ENCODE measurements around the gene CTDSPL. TPM values are rescaled to one million over a fixed set of nuclear protein-coding genes. Genes with fewer than 3 reads are reported as not detected.

CTDSPL gene
- total RNA-seq, 1 donor from 2014 or later, result 107 TPM

DNA sequence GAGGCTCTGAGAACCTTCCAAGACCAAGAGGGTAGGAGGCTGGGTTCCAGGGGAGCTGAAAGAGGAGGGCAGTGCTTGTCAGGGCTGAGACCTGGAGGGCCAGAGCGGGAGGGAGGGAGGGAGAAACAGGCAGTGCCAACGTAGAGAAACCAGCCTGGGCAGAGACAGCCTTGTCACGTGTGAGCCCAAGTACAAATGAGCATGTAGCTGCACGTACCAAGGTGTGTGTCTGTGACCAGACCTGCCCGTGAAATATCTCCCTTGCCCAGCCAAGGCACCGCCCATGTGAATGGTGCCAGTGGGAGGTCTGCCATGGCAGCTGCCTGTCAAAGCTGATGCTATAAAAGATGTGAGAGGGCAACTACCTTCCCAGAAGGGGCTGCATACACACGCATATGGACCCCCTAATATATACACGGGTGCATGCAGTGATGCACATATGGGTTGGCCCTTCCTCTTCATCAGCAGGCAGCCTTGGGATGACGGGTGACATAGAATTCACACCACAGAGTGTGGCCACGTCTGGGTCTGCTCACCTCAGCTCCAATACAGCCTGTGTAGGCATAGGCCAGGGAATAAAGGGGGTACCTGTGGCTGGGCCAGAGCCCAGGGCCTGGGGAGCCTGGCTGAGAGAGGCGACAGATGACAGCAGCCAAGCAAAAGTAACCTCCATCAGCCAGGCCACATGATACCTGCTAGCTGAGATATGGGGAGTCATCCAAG is 7.8 kb upstream of the CTDSPL start:
- DNase-seq, result no peak

DNA sequence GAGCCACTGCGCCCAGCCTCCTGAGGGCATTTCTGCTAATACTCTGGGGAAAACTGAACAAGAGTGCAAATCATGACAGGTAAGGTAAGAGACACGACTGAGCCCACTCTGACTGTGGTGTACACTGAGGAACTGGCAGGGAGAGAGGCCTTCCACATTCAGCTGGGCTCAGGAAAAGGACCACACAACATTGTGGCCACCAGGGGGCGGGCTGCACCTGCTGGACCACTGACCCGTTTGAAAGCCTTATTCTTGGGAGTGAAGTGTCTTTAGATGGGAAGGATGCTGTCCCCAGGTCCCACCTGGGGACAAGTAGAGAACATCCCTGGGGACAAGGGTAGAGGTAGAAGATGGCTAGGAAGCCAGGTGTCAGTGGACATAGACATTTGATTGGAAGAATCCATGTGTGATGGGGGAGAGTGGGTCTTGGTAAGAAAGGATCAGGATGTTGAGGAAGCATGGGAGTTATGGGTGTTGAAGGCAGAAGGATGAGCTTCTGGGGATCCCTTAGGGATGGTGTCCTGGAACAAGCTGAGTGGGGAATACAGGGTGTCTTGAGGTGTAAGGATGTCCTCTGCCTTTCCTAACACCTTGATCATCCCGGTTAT is 6.2 kb upstream of the CTDSPL start:
- DNase-seq, result peak; percentile 88

DNA sequence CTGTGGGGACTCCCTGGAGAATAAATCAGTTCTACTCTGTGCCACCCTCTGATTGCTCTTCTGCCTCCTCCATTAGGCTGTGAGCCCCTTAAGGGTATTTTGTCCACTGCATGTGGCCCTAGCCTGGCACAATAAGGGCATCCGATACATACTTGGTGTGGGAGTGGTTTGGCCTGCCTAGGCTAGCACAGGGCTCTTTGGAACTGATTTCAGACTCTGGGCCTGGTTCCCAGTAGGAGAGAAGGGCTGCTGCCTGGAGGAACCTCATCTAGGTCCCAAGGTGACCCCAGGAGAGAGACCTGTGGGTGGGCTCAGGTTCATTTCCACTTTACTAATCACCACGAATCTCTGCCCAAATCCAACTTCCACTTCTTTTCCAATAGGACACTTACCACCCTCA is 5.3 kb upstream of the CTDSPL start:
- DNase-seq, result no peak

DNA sequence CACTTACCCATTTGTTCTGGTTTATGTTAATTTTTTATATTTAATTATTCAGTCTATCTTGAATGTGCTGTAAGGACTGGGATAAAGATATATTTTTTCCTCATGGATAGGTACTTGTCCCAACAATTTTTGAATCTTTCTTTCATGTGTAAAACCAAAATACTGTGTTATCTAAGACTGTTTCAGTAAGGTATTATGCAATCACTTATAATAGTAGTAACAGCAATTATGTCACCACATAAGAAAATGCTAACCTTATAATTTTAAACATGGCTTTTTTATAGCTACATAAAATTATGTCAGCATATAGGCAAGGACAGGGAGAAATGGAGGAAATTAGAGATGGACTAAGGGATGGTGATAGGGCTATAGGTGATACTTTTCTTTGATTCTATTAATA is 2.9 kb upstream of the CTDSPL start:
- no peak for DNase-seq

DNA sequence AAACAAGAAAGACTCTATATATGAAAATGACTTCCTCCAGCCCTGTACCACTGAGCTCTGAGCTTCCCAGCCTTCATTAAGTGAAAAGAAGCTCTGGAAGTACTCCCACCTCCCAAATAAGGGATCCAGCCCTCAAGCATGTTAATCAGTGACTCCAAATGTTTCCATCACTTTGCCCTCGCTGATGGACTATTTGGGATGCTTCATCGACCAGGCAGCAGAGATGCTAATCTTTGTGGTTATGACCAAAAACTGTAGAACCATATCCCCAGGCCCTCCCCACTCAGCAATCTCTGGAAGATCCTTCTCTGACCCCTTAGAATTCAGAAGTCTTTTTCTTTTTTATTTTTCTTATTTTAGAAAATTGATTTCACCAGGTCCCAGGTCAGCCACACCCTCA is 2.3 kb upstream of the CTDSPL start:
- DNase-seq, result no peak

DNA sequence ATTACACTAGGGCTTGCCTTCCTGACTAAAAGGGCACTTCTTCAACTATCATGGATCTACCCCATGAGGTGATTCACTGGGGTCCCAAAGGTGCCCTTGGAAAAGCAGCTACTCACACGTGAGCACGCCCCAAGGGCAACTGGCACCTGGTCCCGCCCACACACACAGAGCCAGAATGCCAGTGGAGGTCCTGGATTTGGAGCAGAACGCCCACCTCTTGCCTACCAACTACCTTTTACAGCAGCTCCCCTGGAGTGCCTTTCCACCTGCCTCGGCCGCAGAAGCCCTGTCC is 1.8 kb upstream of the CTDSPL start:
- DNase-seq, result no peak

DNA sequence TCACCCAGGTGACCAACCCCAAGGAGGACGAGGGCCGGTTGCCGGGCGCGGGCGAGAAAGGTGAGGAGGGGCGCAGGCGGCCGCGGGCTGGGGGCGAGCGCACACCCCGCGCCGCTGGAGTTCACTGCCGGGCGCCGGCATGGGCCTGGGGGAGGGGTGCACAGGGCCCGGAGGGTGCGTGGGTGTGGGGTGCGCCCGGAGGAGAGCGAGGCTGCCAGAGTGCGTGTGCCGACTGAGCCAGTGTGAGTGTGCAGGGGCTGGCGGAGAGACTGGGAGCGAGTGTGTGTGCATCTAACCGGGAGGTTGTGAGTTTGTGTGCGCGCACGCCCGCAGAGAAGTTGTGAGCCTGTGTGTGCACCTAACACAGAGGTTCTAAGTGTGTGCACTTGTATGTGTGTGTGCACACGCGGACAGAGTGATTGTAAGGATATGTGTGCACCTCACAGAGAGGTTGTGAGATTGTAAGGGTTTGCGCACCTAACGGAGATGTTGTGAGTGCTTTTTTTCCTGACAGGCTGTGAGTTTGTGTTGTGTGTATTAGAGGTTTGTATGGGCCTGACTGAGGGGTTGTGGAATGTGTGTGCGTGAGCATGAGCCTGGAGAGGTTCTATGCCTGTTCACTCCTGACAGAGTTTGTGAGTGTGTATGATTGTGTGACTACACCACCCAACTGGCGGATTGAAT is 681 bp downstream of the CTDSPL start:
- peak; percentile 46 for DNase-seq

DNA sequence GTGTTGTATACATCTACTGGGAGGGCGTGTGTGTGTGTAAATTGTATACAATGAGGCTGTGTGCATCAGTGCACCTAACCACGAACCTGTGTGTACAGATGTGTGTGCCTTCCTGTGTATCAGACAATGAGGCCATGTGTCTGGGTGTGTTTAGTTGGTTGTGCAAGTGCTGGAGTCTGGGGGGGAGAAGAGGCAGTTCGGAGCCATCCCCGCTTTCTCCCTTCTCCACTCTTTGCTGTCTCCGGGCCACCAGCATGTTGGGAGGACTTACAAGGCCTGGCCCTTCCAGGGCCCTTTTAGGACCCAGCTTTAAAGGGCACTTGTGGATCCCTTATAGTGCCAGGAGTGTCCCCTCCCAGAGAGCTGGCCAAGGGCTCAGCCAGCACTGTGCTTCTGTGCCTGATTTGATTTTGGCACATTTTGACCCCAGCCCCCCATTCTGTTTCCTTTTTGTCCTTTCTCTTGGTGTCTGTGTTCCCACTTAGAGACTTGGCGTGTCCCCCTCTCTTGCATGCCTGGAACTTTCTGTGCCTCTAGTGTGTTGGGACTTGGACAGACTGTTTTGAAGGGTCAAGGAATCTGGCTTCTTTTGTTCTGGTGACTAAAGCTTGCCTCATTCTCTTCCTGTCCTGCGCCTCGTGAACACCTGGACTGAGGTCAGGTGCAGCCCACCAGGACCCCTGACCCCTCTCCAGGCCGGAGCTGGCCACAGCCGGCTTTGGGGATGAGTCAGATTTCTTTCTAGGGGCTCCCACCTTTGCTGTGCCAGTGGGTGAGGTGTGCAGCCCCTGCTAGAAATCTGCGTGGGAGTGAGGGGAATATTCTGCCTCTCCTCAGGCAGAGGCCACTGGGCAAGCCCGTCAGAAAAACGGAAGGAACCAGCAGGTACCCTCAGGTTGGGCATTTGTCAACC is 1.5 kb downstream of the CTDSPL start:
- peak; percentile 46 for DNase-seq

DNA sequence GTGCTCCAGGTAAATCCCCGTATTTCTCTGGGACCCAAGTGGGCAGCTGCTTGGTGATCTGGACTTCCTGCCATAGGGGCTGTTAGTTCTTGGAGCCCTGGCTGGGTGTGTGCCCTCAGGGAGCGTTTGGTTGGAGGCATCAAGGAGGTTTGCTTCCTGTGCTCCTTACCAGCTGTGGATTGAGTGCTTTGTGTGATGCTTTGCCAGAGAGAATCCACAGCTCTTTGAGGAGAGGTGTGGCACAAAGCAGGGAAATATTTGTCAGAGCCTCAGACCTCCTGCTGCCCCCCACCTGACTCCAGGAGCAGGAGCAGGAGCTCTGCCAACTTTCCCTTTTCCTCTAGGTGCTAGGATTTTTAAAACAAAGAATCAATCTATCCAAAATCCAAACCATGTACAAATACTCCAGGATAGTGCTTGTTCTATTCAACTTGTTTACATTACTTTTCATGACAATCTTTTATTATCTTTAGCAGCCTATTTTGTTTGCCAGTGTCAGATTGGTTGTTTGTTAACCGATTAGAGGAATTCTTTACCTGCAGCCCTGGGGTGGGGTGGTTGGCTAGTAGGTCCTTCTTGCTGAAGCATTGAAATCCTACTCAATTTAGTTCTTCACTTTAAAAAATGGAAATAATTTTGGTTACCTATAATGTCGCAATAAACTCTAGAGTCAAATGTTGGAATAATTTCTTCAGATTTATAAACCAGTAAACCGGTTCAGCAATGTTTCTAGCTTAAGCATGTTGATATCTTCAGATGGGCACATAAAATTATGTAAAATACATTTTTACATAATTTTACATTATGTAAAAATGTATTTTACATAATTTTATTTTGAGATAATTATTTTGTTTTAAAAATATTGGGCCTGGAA is 2.5 kb downstream of the CTDSPL start:
- peak; percentile 13 for DNase-seq

DNA sequence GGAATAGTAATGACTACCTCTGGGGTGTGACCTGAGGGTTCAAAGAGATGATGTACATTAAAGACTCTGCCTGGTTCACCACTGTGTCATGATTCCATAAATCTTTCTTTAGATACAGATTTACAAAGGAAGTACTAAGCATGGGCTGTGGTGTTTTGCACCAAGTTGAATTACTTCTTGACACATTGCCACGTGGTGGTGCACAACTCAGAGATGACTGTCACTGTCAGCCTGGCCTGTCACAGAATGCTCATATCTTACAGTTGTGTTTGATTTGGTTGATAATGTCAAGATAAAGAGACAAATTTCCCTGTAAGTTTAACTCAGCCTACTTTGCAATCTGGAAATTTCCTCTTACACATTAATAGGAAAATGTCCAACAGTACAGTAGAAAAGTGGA is 3.2 kb downstream of the CTDSPL start:
- DNase-seq, result peak; percentile 14

DNA sequence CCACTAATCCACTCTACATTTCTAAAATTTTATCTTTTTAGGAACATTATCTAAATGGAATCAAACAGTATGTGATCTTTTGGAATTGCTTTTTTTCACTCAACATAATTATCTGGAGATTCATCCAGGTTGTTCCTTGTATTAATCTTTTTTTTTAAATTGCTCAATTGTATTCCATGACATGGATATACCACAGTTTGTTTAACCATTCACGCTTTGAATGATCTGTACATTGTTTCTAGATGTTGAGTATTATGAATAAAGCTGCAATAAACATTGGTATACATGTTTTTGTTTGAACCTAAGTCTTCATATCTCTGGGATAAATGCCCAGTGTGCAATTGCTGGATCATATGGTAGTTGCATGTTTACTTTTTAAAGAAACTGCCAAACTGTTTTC is 5.5 kb downstream of the CTDSPL start:
- no peak for DNase-seq

DNA sequence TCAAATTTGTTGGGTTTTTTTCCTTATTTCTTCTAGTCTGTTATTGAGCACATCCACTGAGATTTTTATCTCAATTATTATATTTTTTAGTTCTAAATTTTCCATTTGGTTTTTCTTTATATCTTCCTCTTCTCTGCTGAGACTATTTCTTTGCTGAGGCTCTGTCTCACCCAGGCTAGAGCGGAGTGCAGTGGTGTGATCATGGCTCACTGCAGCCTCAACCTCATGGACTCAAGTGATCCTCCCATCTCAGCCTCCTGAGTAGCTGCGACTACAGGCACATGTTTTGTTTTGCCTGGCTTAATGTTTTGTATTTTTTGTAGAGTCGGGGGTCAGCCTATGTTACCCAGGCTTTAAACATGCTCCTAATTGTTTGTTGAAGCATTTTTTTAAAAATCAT is 10.2 kb downstream of the CTDSPL start:
- DNase-seq, result no peak

DNA sequence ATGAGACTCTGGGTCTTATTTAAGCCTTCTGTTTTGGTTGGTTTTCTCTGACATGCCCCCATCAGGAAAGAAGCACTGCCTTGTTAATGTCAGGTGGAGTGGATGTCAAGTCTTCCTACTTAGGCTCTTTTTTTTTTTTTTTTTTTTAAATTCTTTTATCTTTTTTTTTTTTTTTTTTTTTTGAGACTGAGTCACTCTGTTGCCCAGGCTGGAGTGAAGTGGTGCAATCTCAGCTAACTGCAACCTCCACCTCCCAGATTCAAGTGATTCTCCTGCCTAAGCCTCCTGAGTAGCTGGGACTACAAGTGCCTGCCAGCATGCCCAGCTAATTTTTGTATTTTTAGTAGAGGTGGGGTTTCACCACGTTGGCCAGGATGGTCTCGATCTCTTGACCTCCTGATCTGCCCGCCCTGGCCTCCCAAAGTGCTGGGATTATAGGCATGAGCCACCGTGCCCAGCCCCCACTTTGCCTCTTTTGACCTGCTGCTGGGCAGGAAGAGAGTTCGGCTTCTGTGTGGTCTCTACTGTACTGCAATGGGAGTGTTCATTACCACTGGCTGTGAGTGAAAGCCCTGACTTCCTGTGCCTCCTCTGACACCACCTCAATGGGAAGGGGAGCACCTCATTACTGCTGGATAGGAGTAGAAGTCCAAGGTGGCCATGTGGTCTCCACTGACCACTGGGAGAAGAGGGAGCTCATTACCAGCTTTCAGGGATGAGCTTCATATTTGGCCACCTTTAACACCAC is 10.9 kb downstream of the CTDSPL start:
- DNase-seq, result no peak

DNA sequence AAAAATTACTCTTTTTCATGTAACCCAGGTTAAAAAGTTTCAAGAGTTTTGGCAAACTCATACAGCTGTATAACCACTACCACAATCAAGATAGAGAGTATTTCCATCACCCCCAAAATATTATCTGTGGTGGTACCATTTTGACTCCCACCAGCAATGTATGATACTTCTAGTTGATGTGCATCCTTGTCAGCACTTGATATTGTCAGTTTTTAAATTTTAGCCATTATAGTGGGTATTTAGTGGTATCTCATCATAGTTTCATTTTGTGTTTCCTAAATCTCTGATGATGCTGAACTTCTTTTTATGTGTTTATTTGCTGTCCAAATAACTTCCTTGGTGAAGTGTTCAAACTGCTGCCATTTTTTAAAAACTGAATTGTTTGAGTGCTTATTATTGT is 14.6 kb downstream of the CTDSPL start:
- no peak for DNase-seq

DNA sequence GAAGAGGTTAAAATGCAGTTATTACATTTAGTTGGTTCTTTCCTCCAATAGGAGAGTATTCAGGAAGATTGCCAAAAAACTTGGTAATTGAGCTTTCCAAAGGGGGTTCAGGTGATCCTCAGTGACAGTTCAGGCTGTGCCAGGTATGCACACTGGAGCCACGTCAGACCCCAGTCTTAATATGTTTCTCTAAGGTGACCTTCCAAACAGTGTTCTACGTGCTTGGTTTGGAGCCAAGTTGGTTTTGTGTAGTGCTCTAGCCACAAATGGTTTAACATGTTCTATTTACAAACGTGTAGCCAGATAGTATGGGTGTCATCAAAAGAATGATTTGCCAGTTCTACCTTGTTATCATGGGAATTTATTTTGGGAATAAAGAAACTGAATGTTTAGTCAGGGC is 21.0 kb downstream of the CTDSPL start:
- DNase-seq, result no peak

DNA sequence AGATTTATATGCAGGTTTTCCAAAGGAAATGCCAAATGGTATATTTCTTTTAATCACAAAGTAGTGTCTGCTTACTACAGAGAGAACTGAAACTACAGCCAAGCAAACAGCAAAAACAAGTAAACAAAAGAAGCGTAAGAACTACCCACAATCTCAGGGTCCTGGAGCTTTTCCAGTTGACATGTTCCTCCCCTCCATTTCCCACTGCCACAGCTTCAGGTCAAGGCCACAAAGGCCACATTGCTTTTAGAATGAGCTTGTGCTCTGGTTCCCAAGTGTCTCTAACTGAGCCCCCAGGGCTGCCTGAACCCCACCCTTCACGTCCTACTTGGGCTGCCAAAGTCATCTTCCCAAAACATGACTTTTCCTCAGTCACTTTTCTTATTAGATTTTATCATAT is 24.1 kb downstream of the CTDSPL start:
- no peak for DNase-seq

DNA sequence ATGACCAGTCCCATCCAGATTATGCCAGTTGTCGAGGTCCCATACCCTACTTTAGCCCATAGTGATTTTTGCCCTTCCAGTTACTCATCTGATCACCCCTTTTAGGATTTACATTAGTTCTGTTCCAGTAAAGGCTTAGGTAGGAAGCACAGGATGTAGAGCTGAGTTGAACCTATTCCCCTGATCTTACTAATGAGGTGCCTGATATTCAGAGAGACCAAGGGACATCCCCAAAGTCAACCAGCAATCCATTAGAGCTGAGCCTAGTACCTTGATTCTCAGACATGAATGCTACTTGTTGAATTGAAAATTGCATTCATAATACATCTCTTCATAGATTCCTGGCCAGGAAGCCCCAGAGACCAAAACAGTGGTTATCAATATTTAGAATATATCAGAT is 24.7 kb downstream of the CTDSPL start:
- no peak for DNase-seq

DNA sequence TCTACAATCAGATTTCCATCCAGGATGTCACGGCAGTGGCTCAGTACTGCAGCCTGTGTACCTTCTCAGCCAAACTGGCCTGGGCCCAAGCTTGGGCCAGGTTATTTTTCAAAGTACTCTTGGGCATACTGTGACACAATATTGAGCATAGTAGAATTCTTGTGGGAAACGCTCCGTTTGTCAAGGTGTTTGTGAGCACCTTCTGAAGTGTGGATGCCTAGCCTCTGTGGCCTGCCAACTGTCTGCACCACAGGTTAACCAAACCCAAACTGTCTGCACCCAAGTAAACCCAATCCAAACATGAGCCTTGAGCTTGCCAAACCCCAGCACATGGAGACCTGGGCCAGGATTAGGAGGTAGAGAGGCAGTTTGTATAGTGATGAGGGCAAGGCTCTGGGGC is 25.4 kb downstream of the CTDSPL start:
- no peak for DNase-seq

DNA sequence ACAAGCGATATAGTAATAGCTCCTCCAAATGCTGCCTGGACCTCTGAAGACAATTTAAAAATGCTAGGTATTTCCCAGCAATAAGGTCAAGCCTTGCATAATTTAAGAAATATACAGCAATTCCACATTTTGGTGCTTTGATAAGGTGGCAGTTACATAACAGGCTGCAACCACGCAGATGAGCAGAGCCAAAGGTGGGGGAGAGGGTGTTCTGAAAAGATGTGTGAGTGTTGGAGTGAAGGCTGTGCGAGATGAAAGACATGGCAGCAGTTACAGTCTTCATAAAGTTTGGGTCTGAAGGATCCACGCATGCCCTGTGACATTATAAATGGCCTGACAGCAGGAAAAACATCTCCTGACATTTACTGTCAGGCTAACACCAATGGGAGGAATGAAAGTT is 26.1 kb downstream of the CTDSPL start:
- no peak for DNase-seq

DNA sequence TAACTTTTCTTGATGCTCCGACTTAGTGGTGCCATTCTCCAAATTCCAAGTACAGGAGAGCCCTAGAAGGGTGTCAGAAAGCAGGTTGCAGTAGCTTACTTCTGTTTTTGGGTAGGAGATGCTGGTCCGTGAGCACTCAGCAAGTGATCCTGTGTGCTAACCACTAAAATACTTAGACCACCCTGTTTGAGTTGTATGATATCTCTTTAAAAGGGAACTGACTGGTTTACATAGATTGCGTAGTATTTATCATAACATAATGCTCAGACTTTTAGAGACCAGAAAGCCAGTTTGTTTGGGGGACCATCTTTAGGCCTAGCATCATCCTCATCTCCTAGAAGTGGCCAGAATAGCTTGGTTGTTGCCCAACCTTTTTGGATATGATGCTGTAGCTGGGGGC is 26.7 kb downstream of the CTDSPL start:
- no peak for DNase-seq

DNA sequence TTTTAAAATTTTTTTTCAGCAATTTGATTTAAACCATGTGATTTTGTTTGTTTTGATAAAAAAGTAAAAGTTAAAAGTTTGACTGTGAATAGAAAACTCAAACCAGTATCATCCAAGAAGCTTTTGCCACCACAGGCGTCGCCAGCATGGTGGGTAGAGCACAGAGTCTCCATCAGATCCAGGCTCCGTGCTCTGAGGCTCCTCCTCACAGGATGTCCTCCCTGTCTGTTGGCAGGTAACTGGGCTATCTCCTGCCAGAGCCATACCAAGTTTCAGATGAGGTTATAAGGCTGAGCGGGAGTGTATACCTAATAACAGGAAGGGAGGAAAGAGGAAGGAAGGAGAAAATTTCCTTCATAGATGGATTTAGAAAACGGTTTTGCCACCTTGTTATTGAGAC is 28.8 kb downstream of the CTDSPL start:
- no peak for DNase-seq

DNA sequence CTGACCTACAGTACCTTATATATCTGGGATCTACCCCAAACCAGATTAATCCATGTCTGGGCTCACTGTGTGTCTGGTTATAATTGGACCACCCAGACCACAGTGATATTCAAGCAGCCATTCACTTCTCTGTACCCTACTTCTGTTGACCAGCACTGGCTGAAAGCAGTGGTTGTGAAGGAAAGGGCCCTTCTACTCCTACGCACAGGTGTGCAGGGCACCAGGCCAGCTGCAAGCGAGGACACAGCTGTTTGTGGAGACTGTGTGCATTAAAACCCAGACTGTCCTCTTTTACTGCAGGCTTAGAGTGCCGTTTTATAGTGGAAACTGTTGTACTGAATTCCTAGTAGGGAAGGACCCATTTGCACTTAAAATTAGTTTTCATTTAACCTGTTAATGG is 29.5 kb downstream of the CTDSPL start:
- peak; percentile 36 for DNase-seq

Data from dermis blood vessel endothelial cell (primary cell).